Measurements from ENCODE around the gene SIPA1L2.

SIPA1L2 gene

DNA sequence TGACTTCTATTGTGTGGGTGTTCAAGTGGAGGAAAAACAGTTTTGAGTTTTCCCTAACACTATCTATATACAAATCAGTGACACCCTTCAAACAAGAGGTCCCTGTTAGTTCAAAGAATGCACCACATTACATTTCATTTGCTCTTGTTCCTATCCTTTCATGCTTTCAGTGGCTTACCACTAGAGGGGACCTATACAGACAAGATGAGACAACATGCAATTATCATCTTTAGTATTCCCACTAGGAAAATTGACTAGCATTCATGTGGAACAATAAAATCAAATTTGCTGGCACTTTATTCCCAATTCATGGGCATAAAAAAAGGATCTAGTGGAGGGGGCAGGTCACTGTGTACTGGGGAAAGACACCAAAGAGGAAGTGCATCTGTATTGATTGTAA lies 13.3 kb upstream of the SIPA1L2 start:
- DNase-seq (ENCODE audit: low read depth): no peak

DNA sequence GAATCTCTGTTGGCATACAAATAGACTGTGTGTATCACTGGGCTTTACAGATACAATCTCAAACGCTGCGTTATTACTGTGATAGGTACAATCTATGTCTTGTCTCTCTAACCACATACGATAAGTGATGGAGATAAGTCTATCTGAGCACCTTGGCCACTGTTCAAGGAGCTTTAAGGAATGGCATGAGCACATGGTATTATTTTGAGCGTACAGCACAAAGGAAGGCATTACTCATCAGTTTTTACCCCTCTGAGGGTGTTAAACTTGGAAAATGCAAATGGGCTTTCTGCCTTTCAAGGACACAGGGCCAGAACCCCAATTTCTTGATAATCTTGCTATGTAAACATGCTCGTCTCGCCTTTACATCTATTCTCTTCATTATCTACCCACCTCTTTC lies 11.6 kb upstream of the SIPA1L2 start:
- DNase-seq (ENCODE audit: low read depth): no peak

GRCh38 chr1:232636799-232637198 lies 6.9 kb upstream of the SIPA1L2 start:
- no peak for DNase-seq (ENCODE audit: low read depth)

DNA sequence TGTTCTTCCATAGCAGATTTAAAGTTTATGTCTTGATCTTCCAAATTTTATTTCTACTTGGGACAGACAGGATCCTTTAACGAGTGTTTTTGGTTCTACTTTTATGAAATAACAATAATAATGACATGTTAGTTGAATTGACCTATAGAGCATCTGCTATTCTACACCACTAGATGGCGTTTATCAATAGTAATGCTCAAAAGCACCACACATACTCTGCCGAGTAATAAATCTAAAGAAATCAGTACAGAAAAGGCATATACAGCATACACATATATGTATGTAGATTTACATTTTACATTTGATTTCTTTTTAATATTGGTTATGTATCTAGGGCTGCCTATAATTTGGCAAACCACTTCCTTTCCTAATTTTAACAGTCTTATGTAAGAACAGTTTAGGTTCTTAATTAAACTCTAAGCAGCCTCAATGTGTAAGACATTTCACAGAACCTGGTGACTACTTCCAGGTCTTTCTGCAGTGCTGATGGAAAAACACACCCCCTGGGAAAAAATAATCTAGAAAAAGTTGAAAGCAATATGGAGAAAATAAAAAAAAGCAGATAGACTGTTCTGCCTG lies 5.9 kb upstream of the SIPA1L2 start:
- DNase-seq (ENCODE audit: low read depth): no peak

DNA sequence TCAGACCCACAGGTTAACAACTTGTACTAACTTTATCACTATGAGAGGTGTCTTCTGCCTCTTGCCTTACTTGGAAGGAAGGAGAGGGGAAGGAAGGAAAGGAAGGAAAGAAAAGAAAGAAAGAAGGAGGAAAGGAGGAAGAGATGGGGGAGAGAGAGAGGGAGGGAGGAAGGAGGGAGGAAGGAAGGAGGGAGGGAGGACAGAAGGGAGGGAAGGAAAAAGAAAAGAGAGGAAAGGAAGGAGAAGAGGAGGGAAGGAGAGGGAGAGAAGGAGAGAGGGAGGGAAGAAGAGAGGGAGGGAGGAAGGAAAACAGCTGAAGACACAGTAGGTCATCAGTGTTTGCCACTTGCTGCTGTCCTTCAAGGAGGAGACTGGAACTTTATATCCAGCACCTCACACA lies 5.3 kb upstream of the SIPA1L2 start:
- DNase-seq (ENCODE audit: low read depth): no peak

GRCh38 chr1:232634096-232634495 lies 4.2 kb upstream of the SIPA1L2 start:
- no peak for DNase-seq (ENCODE audit: low read depth)

DNA sequence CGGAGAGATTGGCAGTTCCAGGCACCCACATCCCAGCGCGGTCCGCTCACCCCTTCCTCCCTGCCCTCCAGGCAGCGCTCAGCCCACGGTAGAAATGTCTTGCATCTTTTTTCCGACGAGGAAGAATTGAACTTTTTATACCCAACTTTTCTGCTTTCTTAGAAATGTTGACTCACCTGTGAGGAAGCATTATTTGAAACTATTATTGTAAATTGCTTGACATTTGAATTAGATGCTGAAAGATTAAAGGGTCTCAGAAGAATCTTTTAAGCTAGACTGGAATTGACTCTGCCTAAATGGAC lies 912 bp upstream of the SIPA1L2 start:
- no peak for DNase-seq (ENCODE audit: low read depth)

- DNase-seq (ENCODE audit: low read depth): no peak
Observed at GRCh38 chr1:232629250-232630046, 485 bp downstream of the SIPA1L2 start.

DNA sequence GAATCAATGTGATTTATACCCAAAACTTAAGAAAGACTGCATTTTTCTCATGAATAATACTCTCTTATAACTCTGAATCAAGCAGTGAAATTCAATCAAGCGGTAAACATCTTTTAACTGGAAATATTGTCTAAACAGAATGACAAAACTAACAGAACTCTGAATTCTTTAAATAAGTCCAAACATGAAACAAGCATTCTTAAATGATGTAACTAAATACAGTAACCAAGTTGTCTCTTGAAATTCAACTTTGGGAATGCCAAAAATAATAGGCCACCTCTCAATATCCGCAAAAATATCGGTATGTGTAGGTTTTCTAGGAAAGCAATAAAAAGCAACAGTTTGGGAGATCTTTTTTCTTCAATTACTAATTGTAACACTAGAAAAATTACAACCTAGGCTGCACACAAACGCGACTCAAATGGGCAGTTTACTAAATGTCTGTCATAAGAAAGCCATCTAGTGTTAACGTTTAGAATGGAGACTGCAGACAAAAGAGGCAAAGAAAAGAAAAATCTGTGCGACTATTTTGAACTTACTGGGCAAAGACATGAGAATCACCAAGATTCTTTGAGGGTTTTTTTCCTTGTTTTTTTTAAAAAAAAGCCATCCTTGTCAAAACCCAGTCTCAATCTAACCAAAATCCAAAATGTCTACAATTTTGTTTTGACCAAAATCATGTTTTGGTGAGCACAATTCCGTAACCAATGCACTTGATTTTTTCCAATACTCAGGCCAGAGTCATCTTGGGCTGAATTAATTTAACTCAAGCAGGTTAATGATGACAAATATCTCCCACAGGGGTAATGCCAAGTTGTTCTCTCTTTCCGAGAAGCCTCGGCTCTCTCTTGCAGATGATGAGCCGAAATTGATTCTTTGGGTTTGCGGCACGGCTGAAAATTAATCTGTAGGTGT lies 1.3 kb downstream of the SIPA1L2 start:
- no peak for DNase-seq (ENCODE audit: low read depth)

DNA sequence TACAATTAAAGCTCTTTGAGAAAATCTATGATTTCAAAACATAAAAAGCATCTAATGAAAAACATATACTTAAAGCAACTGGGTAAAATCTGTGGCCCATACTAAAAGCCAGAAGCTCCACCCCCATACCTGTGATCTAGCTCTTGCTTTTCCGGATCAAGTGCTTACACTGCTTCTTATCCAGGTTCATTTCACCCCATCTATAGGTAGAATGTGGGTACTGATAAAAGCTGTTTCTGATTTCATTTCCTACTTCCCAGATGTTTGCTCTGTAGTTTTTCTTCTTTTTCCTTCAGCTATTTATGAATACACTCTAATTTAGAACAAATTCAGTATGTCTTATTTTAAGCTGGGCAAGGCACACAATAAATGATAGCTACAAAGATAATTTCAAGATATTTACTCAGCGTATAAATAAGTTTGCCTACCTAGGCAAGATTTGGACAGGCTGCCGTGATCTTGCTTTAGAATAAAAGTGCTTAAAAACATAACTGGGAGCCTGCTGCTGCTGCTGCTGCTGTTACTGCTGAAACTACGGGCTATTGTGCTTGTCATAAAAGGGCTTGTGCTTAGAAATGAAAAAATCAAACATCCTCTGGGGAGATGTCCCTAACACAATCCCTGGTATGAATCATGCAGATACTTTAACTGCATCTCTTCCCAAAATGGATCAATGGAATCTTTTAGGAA lies 2.1 kb downstream of the SIPA1L2 start:
- DNase-seq (ENCODE audit: low read depth): no peak

GRCh38 chr1:232627171-232627570 lies 2.8 kb downstream of the SIPA1L2 start:
- DNase-seq (ENCODE audit: low read depth): no peak

DNA sequence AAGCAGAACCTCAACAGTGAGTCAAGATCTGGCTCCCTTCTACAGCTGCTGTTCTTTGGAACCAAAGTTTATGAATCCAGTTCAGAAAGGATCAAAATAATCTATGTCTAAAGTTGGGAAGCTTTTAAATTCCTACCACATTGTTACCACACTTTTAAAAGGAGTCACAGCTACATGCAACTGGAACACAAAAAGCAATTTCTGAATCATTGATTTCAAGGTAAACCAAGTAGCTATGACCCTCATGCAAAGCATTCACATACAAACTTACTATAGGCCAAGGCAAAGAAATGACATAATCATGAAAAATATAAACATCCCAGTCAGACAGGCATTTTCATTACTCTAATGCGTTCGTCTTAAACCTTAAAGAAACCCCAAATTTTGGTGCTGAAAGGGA lies 3.5 kb downstream of the SIPA1L2 start:
- DNase-seq (ENCODE audit: low read depth): no peak

- DNase-seq (ENCODE audit: low read depth): no peak
Observed at GRCh38 chr1:232625319-232625868, 4.5 kb downstream of the SIPA1L2 start.

- no peak for DNase-seq (ENCODE audit: low read depth)
Observed at GRCh38 chr1:232624546-232625281, 5.2 kb downstream of the SIPA1L2 start.

GRCh38 chr1:232622981-232623380 lies 7.0 kb downstream of the SIPA1L2 start:
- no peak for DNase-seq (ENCODE audit: low read depth)

GRCh38 chr1:232622378-232622777 lies 7.6 kb downstream of the SIPA1L2 start:
- no peak for DNase-seq (ENCODE audit: low read depth)

- no peak for DNase-seq (ENCODE audit: low read depth)
Observed at GRCh38 chr1:232621050-232621449, 8.9 kb downstream of the SIPA1L2 start.

GRCh38 chr1:232620356-232620969 lies 9.5 kb downstream of the SIPA1L2 start:
- DNase-seq (ENCODE audit: low read depth): no peak

DNA sequence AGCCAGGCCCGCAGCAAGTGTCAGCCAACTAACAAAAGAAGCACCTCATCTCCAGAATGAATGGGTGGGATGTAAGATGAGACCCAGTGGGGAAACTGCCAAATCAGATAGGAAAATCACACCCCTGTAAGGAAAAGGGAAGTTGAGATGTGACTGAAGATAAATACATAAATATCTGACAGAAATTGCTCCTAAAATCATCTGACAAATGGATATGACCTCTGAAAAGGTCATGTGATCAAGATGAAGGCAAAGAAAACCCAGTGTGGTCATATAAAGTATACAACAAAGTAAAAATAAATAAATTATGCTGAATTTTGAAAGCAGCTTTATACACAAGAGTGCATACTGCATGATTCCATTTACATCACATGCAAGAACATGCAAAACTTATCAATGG lies 12.7 kb downstream of the SIPA1L2 start:
- no peak for DNase-seq (ENCODE audit: low read depth)

DNA sequence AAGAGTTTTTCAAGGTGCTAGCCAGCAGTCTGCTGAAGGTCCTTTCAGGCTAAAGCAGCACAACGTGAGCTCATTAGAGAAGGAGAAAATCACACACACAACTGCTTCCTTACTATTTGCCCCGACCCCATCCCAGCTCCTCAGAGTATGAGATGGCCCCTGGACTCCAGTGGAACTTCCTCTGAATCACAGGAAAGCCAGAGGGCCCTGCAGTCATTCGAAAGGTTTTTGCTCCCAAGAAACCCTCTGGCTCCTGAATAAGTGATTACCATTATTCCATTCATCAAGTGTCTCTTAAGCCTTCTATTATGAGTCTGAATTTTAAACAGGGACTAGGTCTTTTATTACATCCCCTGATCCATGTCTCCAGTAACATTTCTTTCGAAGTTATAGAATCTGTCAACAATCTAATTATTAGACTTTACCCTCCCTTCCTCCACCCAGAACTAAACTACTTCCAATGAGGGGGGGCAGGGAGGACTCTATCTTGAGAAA lies 14.6 kb downstream of the SIPA1L2 start:
- no peak for DNase-seq (ENCODE audit: low read depth)

DNA sequence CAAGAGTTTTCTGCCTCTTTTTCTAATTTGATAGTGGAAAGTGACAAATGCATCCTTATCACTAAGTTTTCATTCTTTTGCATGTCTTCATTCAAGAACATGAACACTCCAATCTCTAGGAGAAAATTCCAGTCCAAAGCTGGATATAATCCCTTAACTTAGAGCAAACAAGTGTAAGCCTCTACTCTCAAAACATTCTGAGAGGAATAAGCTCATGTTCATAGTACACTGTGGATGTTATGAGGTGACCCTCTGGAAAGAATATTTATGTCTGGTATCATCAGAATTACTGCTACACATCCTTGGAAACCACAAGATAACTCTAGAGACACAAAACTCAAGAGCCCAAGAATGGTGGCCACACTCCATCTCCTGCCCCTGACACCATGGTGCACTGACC lies 15.1 kb downstream of the SIPA1L2 start:
- no peak for DNase-seq (ENCODE audit: low read depth)

Data from activated gamma-delta T cell treated with anti-CD3 and anti-CD28 coated beads, Interleukin-2, amount 50 U/mL, for 16 hours (primary cell).